Progenitor cell of endocrine pancreas (in vitro differentiated cells): ENCODE measurements around the gene NFE2L3. TPM values are rescaled to one million over a fixed set of nuclear protein-coding genes. Genes with fewer than 3 reads are reported as not detected.

ENCODE experiments used
- DNase-seq: peaks from one replicate; pipeline ENCODE4 v3.0.0; 2021; ENCODE audit warnings: low spot score; ENCODE audit not compliant: unreplicated experiment
- H3K27ac Mint-ChIP-seq: 2 replicates; pipeline ENCODE4 v1.8.0; 2021; ENCODE audit warnings: mild to moderate bottlenecking, moderate library complexity, mixed read lengths
- H3K27me3 Mint-ChIP-seq: 2 replicates; pipeline ENCODE4 v1.8.0; 2021; ENCODE audit warnings: mixed read lengths
- H3K36me3 Mint-ChIP-seq: 2 replicates; pipeline ENCODE4 v1.8.0; 2022; ENCODE audit warnings: mixed read lengths; ENCODE audit not compliant: insufficient read depth
- H3K4me1 Mint-ChIP-seq: 2 replicates; pipeline ENCODE4 v1.8.0; 2021; ENCODE audit warnings: low read depth, mixed read lengths
- H3K4me3 Mint-ChIP-seq: 2 replicates; pipeline ENCODE4 v1.8.0; 2021; ENCODE audit warnings: low read depth, mild to moderate bottlenecking, moderate library complexity, mixed read lengths
- H3K9me3 Mint-ChIP-seq: 2 replicates; pipeline ENCODE4 v1.8.0; 2021; ENCODE audit warnings: low read depth, mixed read lengths
- CTCF ChIP-seq: fragments of 200-600 bp; sonication (generic); IDR thresholded peaks from one replicate; pipeline ENCODE4 v1.5.0; 2021; ENCODE audit warnings: antibody characterized with exemption, mild to moderate bottlenecking; ENCODE audit not compliant: unreplicated experiment
- total RNA-seq: library from RNA; stranded (reverse); gene quantifications from 2 replicates; pipeline ENCODE4 v1.2.1, GENCODE V29; 2021

The NFE2L3 gene
- total RNA-seq, 1 donor from 2014 or later: 28.0 TPM

- Mint-ChIP-seq H3K27ac (peak overlapping the region; percentile 85), H3K9me3 (no peaks in the 10 kb centered on the region), H3K27me3 (peaks cover 33% of the 10 kb centered on the region), H3K4me3 (peak overlapping the region; percentile 89), H3K4me1 (peaks cover 25% of the 10 kb centered on the region), H3K36me3 (no peaks in the 10 kb centered on the region)
- DNase-seq: no peak
- no peak for TF ChIP-seq CTCF
Measured at GRCh38 chr7:26153823-26154783, 2.1 kb downstream of the NFE2L3 start.

GRCh38 chr7:26155531-26156375 lies 3.8 kb downstream of the NFE2L3 start:
- H3K27me3 Mint-ChIP-seq: peaks cover 24% of the 10 kb centered on the region
- peaks cover under 1% of the 10 kb centered on the region for H3K36me3 Mint-ChIP-seq
- no peak overlapping the region for H3K27ac Mint-ChIP-seq
- no peak overlapping the region for H3K4me3 Mint-ChIP-seq
- no peak for DNase-seq
- no peaks in the 10 kb centered on the region for H3K9me3 Mint-ChIP-seq
- no peak for TF ChIP-seq CTCF
- peaks cover 30% of the 10 kb centered on the region for H3K4me1 Mint-ChIP-seq

GRCh38 chr7:26156451-26157420 lies 4.7 kb downstream of the NFE2L3 start:
- no peak for DNase-seq
- Mint-ChIP-seq H3K27ac (peak overlapping the region; percentile 13), H3K4me3 (no peak overlapping the region), H3K9me3 (no peaks in the 10 kb centered on the region), H3K27me3 (peaks cover 17% of the 10 kb centered on the region), H3K36me3 (peaks cover 2% of the 10 kb centered on the region), H3K4me1 (peaks cover 30% of the 10 kb centered on the region)
- no peak for TF ChIP-seq CTCF

GRCh38 chr7:26157520-26158105 lies 5.6 kb downstream of the NFE2L3 start:
- no peak for DNase-seq
- Mint-ChIP-seq H3K4me1 (peaks cover 29% of the 10 kb centered on the region), H3K27me3 (peaks cover 17% of the 10 kb centered on the region), H3K36me3 (peaks cover 2% of the 10 kb centered on the region), H3K9me3 (no peaks in the 10 kb centered on the region), H3K4me3 (no peak overlapping the region), H3K27ac (no peak overlapping the region)
- no peak for TF ChIP-seq CTCF
